Progenitor cell of endocrine pancreas (in vitro differentiated cells): ENCODE results near the gene SLC40A1. TPM values are rescaled to one million over a fixed set of nuclear protein-coding genes. Genes with fewer than 3 reads are reported as not detected.

ENCODE experiments used
- DNase-seq: peaks from one replicate; pipeline ENCODE4 v3.0.0; 2021; ENCODE audit warnings: low spot score; ENCODE audit not compliant: unreplicated experiment
- H3K27ac Mint-ChIP-seq: 2 replicates; pipeline ENCODE4 v1.8.0; 2021; ENCODE audit warnings: mild to moderate bottlenecking, moderate library complexity, mixed read lengths
- H3K27me3 Mint-ChIP-seq: 2 replicates; pipeline ENCODE4 v1.8.0; 2021; ENCODE audit warnings: mixed read lengths
- H3K36me3 Mint-ChIP-seq: 2 replicates; pipeline ENCODE4 v1.8.0; 2022; ENCODE audit warnings: mixed read lengths; ENCODE audit not compliant: insufficient read depth
- H3K4me1 Mint-ChIP-seq: 2 replicates; pipeline ENCODE4 v1.8.0; 2021; ENCODE audit warnings: low read depth, mixed read lengths
- H3K4me3 Mint-ChIP-seq: 2 replicates; pipeline ENCODE4 v1.8.0; 2021; ENCODE audit warnings: low read depth, mild to moderate bottlenecking, moderate library complexity, mixed read lengths
- H3K9me3 Mint-ChIP-seq: 2 replicates; pipeline ENCODE4 v1.8.0; 2021; ENCODE audit warnings: low read depth, mixed read lengths
- total RNA-seq: library from RNA; stranded (reverse); gene quantifications from 2 replicates; pipeline ENCODE4 v1.2.1, GENCODE V29; 2021
- TF ChIP-seq, protein P1 (sequence below): fragments of 200-600 bp; sonication (generic); IDR thresholded peaks from one replicate; pipeline ENCODE4 v1.5.0; 2021; ENCODE audit warnings: antibody characterized with exemption, mild to moderate bottlenecking; ENCODE audit not compliant: unreplicated experiment

The SLC40A1 gene
- total RNA-seq, 1 donor from 2014 or later: 14.6 TPM

DNA sequence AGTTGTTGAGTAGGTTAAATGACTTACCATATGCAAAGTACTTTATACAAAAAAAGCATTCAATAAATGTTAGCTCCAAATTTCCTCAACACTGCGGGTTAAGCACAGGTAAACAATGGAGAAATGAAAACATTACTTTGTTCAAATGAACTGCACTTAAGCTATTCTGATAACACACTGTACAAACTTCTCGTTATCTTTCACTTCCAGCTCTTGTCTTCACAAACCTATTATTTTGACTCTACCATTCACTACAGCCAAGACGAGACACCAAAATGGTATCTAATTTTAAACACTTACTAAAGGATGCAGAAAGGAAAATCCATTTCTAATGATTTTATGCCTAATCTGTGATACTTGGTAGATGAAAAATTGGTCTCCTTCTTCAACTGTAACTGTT, 43.8 kb downstream of the SLC40A1 start:
- TF ChIP-seq, protein P1, sequence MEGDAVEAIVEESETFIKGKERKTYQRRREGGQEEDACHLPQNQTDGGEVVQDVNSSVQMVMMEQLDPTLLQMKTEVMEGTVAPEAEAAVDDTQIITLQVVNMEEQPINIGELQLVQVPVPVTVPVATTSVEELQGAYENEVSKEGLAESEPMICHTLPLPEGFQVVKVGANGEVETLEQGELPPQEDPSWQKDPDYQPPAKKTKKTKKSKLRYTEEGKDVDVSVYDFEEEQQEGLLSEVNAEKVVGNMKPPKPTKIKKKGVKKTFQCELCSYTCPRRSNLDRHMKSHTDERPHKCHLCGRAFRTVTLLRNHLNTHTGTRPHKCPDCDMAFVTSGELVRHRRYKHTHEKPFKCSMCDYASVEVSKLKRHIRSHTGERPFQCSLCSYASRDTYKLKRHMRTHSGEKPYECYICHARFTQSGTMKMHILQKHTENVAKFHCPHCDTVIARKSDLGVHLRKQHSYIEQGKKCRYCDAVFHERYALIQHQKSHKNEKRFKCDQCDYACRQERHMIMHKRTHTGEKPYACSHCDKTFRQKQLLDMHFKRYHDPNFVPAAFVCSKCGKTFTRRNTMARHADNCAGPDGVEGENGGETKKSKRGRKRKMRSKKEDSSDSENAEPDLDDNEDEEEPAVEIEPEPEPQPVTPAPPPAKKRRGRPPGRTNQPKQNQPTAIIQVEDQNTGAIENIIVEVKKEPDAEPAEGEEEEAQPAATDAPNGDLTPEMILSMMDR: no peak
- peaks cover 15% of the 10 kb centered on the region for H3K4me1 Mint-ChIP-seq
- DNase-seq: no peak
- H3K36me3 Mint-ChIP-seq: no peaks in the 10 kb centered on the region
- H3K9me3 Mint-ChIP-seq: peaks cover 3% of the 10 kb centered on the region
- no peak overlapping the region for H3K27ac Mint-ChIP-seq
- no peak overlapping the region for H3K4me3 Mint-ChIP-seq
- no peaks in the 10 kb centered on the region for H3K27me3 Mint-ChIP-seq

DNA sequence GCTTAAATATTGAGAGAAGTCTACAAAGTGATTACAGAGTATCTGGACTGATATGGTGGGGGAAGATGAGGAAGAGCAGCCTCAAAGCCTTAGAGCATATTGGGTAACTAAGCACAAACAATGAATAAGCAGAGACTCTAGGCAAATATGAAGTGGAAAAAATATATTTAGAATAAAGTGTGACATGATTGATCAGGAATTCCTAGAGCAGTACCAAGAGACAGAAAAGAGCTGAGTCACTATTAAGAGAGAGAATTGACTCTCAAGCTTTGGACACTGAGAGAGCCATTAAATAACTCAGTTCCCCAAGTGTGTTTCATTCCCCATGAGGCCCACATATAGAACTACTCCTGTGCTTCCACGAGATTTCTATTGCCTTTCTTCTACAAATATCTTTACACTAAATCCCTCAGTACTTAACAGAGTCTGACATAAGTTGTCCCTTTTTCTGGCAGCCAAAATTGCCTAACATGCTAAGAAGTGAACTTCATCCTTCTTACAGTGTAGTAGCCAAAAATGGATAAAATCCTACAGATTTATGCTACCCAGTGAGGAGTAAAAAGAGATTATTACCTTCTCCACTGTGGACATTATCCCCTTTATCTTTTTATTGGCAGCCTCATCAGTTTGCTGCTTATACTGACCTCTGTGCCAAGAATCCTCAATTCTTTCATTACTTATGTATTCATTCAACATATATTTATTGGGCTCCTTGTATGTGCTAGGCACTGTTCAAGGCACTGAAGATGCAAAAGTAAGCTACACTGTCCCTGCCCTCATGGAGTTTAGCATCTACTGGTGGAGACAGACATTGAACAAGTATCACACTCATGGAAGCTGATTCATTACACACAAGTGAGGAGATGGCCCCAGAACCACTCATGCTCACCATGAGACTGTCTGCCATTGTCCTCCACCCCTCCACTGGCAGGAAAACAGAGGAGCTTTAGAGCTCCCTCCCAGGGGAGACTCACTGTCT, 45.4 kb downstream of the SLC40A1 start:
- no peak for DNase-seq
- H3K4me1 Mint-ChIP-seq: peaks cover 7% of the 10 kb centered on the region
- no peaks in the 10 kb centered on the region for H3K36me3 Mint-ChIP-seq
- TF ChIP-seq, protein P1: no peak
- H3K27me3 Mint-ChIP-seq: no peaks in the 10 kb centered on the region
- peaks cover 2% of the 10 kb centered on the region for H3K9me3 Mint-ChIP-seq
- H3K4me3 Mint-ChIP-seq: no peak overlapping the region
- no peak overlapping the region for H3K27ac Mint-ChIP-seq

DNA sequence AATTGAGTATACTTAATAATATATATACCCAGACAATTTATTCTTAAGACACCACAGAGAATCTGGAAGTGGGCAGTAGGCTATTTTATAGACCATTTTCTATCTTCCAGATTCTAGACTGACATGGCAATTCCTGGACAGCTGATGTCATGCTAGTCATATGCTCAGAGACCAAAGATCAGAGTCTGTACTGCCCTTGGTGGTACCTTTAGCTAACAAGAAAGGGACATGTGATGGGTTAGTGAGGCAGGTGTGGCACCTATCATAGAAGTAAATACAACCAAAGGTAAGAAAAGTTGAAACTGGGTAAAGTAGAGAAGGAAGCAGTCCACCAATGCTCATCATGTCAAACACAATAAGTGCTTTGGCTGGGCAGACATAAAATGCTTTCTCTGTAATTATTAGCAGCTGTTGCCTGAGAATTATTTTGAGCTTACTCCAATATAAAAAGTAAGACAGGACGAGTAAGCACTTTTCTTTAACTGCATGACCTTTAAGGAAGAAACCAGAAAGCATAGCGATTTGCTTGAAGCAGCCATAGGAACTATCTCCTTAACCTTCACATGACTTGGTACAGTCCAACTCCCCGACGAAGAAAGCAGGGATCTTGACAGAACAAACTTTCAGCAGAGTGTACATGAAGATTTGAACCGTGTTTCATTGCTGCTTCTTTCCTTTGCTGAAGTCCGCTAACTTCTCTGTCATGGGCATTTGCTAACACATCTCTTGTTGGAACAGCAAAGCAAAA, 47.1 kb downstream of the SLC40A1 start:
- Mint-ChIP-seq H3K27ac (no peak overlapping the region), H3K4me1 (peaks cover 5% of the 10 kb centered on the region), H3K9me3 (no peaks in the 10 kb centered on the region), H3K27me3 (no peaks in the 10 kb centered on the region), H3K4me3 (no peak overlapping the region), H3K36me3 (no peaks in the 10 kb centered on the region)
- no peak for DNase-seq
- TF ChIP-seq, protein P1: no peak

DNA sequence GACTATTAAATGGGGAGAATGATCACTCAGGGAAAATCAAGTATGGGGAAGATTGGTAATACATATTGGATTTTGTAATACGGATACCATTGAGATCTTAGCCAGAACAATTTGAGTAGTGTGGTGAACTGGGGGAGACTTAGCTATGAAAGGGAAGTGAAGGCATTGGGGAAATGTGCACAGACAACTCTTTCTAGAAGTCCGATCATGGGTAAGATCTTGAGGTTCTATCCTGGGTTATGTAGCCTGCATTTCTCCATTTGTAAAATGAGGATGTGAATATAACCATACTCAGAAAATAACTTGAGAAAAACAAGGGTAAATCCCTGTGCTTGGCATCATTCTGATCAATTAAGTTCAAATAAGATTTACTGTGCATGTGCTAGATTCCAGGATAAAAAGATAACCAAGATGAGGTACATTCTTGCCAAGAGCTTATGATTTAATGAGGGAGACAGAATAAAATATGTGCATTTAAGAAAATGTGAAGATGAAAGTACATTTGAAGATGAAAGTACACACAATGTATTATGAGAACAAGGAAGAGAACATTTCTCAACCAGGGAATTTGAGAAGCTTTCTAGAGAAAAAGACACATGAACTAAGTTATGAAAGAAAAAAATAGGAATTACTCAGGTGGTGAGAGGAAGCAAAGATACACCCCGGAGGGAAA, 49.5 kb downstream of the SLC40A1 start:
- H3K27me3 Mint-ChIP-seq: no peaks in the 10 kb centered on the region
- no peaks in the 10 kb centered on the region for H3K9me3 Mint-ChIP-seq
- TF ChIP-seq, protein P1: no peak
- peaks cover 2% of the 10 kb centered on the region for H3K4me1 Mint-ChIP-seq
- DNase-seq: no peak
- H3K4me3 Mint-ChIP-seq: no peak overlapping the region
- no peak overlapping the region for H3K27ac Mint-ChIP-seq
- no peaks in the 10 kb centered on the region for H3K36me3 Mint-ChIP-seq

DNA sequence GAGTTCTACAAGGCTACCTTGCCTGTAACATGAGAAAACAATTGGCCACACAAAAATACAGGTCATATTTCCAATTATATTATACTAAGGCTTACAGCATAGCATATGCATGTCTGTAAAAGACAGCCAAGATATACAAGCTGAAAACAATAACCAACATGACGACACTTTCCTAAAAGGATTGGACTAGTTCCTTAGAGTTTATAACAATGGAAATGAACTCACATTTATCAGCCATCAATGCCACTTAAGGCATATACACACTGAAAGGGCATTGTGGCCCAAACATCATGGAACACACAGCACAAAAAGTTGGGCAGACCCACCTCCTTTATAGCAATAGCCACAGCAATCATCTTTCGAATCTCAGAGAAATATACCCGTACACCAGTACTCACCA, 52.0 kb downstream of the SLC40A1 start:
- TF ChIP-seq, protein P1: no peak
- Mint-ChIP-seq H3K27me3 (no peaks in the 10 kb centered on the region), H3K4me1 (peaks cover 2% of the 10 kb centered on the region), H3K36me3 (no peaks in the 10 kb centered on the region), H3K4me3 (no peak overlapping the region), H3K9me3 (no peaks in the 10 kb centered on the region), H3K27ac (no peak overlapping the region)
- no peak for DNase-seq
